ENCODE measurements around the gene SDK1.

- TF ChIP-seq, protein P1, sequence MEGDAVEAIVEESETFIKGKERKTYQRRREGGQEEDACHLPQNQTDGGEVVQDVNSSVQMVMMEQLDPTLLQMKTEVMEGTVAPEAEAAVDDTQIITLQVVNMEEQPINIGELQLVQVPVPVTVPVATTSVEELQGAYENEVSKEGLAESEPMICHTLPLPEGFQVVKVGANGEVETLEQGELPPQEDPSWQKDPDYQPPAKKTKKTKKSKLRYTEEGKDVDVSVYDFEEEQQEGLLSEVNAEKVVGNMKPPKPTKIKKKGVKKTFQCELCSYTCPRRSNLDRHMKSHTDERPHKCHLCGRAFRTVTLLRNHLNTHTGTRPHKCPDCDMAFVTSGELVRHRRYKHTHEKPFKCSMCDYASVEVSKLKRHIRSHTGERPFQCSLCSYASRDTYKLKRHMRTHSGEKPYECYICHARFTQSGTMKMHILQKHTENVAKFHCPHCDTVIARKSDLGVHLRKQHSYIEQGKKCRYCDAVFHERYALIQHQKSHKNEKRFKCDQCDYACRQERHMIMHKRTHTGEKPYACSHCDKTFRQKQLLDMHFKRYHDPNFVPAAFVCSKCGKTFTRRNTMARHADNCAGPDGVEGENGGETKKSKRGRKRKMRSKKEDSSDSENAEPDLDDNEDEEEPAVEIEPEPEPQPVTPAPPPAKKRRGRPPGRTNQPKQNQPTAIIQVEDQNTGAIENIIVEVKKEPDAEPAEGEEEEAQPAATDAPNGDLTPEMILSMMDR (conservative IDR thresholded peaks at IDR 0.05): no peak
- TF ChIP-seq ZFX (IDR thresholded peaks at IDR 0.05): no peak
Observed at GRCh38 chr7:3953946-3954345, 652.9 kb downstream of the SDK1 start.
